Measurements from ENCODE around the gene SNORC. TPM values are rescaled to one million over a fixed set of nuclear protein-coding genes. Genes with fewer than 3 reads are reported as not detected.

SNORC gene
- total and polyA plus RNA-seq, 2 experiments from 2014 or later: 2.2 to 7.5 TPM

- Histone ChIP-seq H4K20me1 (ENCODE audit: insufficient read depth, poor library complexity, severe bottlenecking) (no peaks in the 10 kb centered on the region), H3K4me2 (no peak overlapping the region), H3K9me2 (replicated peaks; ENCODE audit: insufficient read depth) (no peaks in the 10 kb centered on the region), H3K36me3 (replicated peaks; ENCODE audit: insufficient read depth, low read depth) (no peaks in the 10 kb centered on the region), H3K4me1 (ENCODE audit: insufficient read depth) (no peaks in the 10 kb centered on the region), H2AFZ (no peak overlapping the region), H3K4me3 (no peak overlapping the region), H3K27ac (no peak overlapping the region), H3K79me2 (no peaks in the 10 kb centered on the region), H3K27me3 (no peaks in the 10 kb centered on the region), H3K9me3 (ENCODE audit: low read depth) (no peaks in the 10 kb centered on the region)
- 97% methylated on average over 1 of the region's 1 CpG for WGBS (ENCODE audit: low lambda C conversion rate, missing lambda C conversion rate)
- no peak for DNase-seq (ENCODE audit: low spot score)
- no peak for TF ChIP-seq EZH2 (IDR thresholded peaks at IDR 0.05; ENCODE audit: borderline replicate concordance)
Measured at GRCh38 chr2:232865165-232865564, 4.9 kb upstream of the SNORC start.

GRCh38 chr2:232866104-232866503 lies 4.0 kb upstream of the SNORC start:
- no peak overlapping the region for H3K4me3 ChIP-seq

GRCh38 chr2:232869138-232870017 lies 686 bp upstream of the SNORC start:
- Histone ChIP-seq H3K4me1 (ENCODE audit: insufficient read depth) (peaks cover 4% of the 10 kb centered on the region), H3K4me3 (no peak overlapping the region), H3K9me2 (replicated peaks; ENCODE audit: insufficient read depth) (no peaks in the 10 kb centered on the region), H3K36me3 (replicated peaks; ENCODE audit: insufficient read depth, low read depth) (no peaks in the 10 kb centered on the region), H3K9me3 (ENCODE audit: low read depth) (no peaks in the 10 kb centered on the region), H3K79me2 (no peaks in the 10 kb centered on the region), H3K27ac (no peak overlapping the region), H3K4me2 (no peak overlapping the region), H3K27me3 (no peaks in the 10 kb centered on the region), H2AFZ (no peak overlapping the region), H4K20me1 (ENCODE audit: insufficient read depth, poor library complexity, severe bottlenecking) (no peaks in the 10 kb centered on the region)
- DNase-seq (ENCODE audit: low spot score): no peak
- no peak for TF ChIP-seq EZH2 (IDR thresholded peaks at IDR 0.05; ENCODE audit: borderline replicate concordance)
- TF ChIP-seq CTCF (IDR thresholded peaks at IDR 0.05; ENCODE audit: poor library complexity): no peak
- TF ChIP-seq EZH2phosphoT487 (IDR thresholded peaks at IDR 0.05; ENCODE audit: low read depth, severe bottlenecking, unreplicated experiment): no peak
- WGBS (ENCODE audit: low lambda C conversion rate, missing lambda C conversion rate): 76% methylated on average over 15 of the region's 15 CpGs

More at GRCh38 chr2:232866104-232866503, 4.0 kb upstream of the SNORC start:
- no peak overlapping the region for H3K4me2 ChIP-seq
- H3K4me1 ChIP-seq (ENCODE audit: insufficient read depth): no peaks in the 10 kb centered on the region
- H2AFZ ChIP-seq: no peak overlapping the region
- no peaks in the 10 kb centered on the region for H3K9me3 ChIP-seq (ENCODE audit: low read depth)
- H3K36me3 ChIP-seq (replicated peaks; ENCODE audit: insufficient read depth, low read depth): no peaks in the 10 kb centered on the region
- WGBS (ENCODE audit: low lambda C conversion rate, missing lambda C conversion rate): 84% methylated on average over 4 of the region's 4 CpGs
- H3K27ac ChIP-seq: no peak overlapping the region
- TF ChIP-seq CTCF (IDR thresholded peaks at IDR 0.05; ENCODE audit: poor library complexity) (no peak), EZH2 (IDR thresholded peaks at IDR 0.05; ENCODE audit: borderline replicate concordance) (no peak), EZH2phosphoT487 (IDR thresholded peaks at IDR 0.05; ENCODE audit: low read depth, severe bottlenecking, unreplicated experiment) (no peak)
- H3K27me3 ChIP-seq: no peaks in the 10 kb centered on the region
- H3K79me2 ChIP-seq: no peaks in the 10 kb centered on the region
- H3K9me2 ChIP-seq (replicated peaks; ENCODE audit: insufficient read depth): no peaks in the 10 kb centered on the region
- H4K20me1 ChIP-seq (ENCODE audit: insufficient read depth, poor library complexity, severe bottlenecking): no peaks in the 10 kb centered on the region
- no peak for DNase-seq (ENCODE audit: low spot score)

- 91% methylated on average over 17 of the region's 17 CpGs for WGBS (ENCODE audit: low lambda C conversion rate, missing lambda C conversion rate)
- Histone ChIP-seq H3K27ac (no peak overlapping the region), H3K4me3 (no peak overlapping the region), H3K4me2 (no peak overlapping the region), H2AFZ (no peak overlapping the region), H3K9me2 (replicated peaks; ENCODE audit: insufficient read depth) (no peaks in the 10 kb centered on the region), H3K79me2 (no peaks in the 10 kb centered on the region), H4K20me1 (ENCODE audit: insufficient read depth, poor library complexity, severe bottlenecking) (no peaks in the 10 kb centered on the region), H3K27me3 (no peaks in the 10 kb centered on the region), H3K9me3 (ENCODE audit: low read depth) (no peaks in the 10 kb centered on the region), H3K36me3 (replicated peaks; ENCODE audit: insufficient read depth, low read depth) (no peaks in the 10 kb centered on the region), H3K4me1 (ENCODE audit: insufficient read depth) (peaks cover 7% of the 10 kb centered on the region)
- no peak for DNase-seq (ENCODE audit: low spot score)
- no peak for TF ChIP-seq CTCF (IDR thresholded peaks at IDR 0.05; ENCODE audit: poor library complexity)
Measured at GRCh38 chr2:232870766-232871371, 805 bp downstream of the SNORC start.
